A673 (cell line): Measurements from ENCODE around the gene ABI2. TPM values are rescaled to one million over a fixed set of nuclear protein-coding genes. Genes with fewer than 3 reads are reported as not detected.

Source experiments
- BruUV-seq: library from RNA; stranded (reverse); fragments of 400-500 nt; replicated peaks from 2 replicates; lab custom pipeline; 2021; lab: Mats Ljungman, UMichigan
- CTCF ChIA-PET: fragments of 300-600 bp; sonication (Branson Sonifier 250); formaldehyde crosslinking; loops from one replicate; lab custom pipeline; 2022; ENCODE audit warnings: antibody characterized with exemption; lab: Charles Lee
- POLR2A ChIA-PET: fragments of 300-600 bp; sonication (Branson Sonifier 250); formaldehyde crosslinking; loops from one replicate; lab custom pipeline; 2022; ENCODE audit warnings: antibody characterized with exemption; ENCODE audit not compliant: low non-redundant PET; lab: Charles Lee
- DNase-seq: peaks from one replicate; pipeline ENCODE4 v3.0.0-alpha.2; 2015; ENCODE audit warnings: low spot score
- H3K27ac ChIP-seq: fragments of 200-600 bp; sonication (generic); 2 replicates; pipeline ENCODE4 v1.5.1; 2016; ENCODE audit warnings: mixed run types, low read depth, mild to moderate bottlenecking, mixed read lengths, antibody characterized with exemption, low read length; ENCODE audit not compliant: poor library complexity, severe bottlenecking
- H3K27me3 ChIP-seq: fragments of 200-600 bp; sonication (generic); replicated peaks from 2 replicates; pipeline ENCODE4 v1.6.1; 2017; ENCODE audit warnings: mixed run types, low read depth, mild to moderate bottlenecking, mixed read lengths, antibody characterized with exemption, low read length; ENCODE audit not compliant: insufficient read depth, poor library complexity
- H3K36me3 ChIP-seq: fragments of 200-600 bp; sonication (generic); 2 replicates; pipeline ENCODE4 v1.6.1; 2016; ENCODE audit warnings: mixed run types, mild to moderate bottlenecking, mixed read lengths, antibody characterized with exemption, low read length; ENCODE audit not compliant: insufficient read depth, poor library complexity, severe bottlenecking
- H3K4me1 ChIP-seq: fragments of 200-600 bp; sonication (generic); 2 replicates; pipeline ENCODE4 v1.6.1; 2017; ENCODE audit warnings: mixed run types, mild to moderate bottlenecking, mixed read lengths, antibody characterized with exemption, low read length; ENCODE audit not compliant: insufficient read depth, poor library complexity, severe bottlenecking
- H3K4me3 ChIP-seq: fragments of 200-600 bp; sonication (generic); 2 replicates; pipeline ENCODE4 v1.5.1; 2016; ENCODE audit warnings: low read depth, mixed run types, mild to moderate bottlenecking, mixed read lengths, low read length; ENCODE audit not compliant: poor library complexity, severe bottlenecking
- H3K9me3 ChIP-seq: fragments of 200-600 bp; sonication (generic); 2 replicates; pipeline ENCODE4 v1.6.1; 2016; ENCODE audit warnings: mixed run types, low read depth, mild to moderate bottlenecking, mixed read lengths, antibody characterized with exemption, low read length; ENCODE audit not compliant: poor library complexity, severe bottlenecking
- EZH2 ChIP-seq: fragments of 200-600 bp; sonication (generic); IDR thresholded peaks from 2 replicates; pipeline ENCODE4 v1.6.1; 2017; ENCODE audit warnings: borderline replicate concordance, low read depth, mild to moderate bottlenecking, mixed read lengths, antibody characterized with exemption, low read length; ENCODE audit not compliant: poor library complexity, severe bottlenecking
- intact Hi-C: fragments of 100-400 bp; cut with micrococcal nuclease; formaldehyde crosslinking; loops from one replicate; pipeline ENCODE4 v1.10.0; 2022; ENCODE audit not compliant: unreplicated experiment
- total RNA-seq: library from RNA; stranded (reverse); gene quantifications from 2 replicates; pipeline ENCODE4 v1.2.3, GENCODE V29; 2021
- TF ChIP-seq, protein P1 (sequence below): fragments of 300-800, 200-600 bp; sonication (generic); conservative IDR thresholded peaks from 2 replicates; pipeline ENCODE4 v1.5.1; 2017; ENCODE audit warnings: low read depth, mild to moderate bottlenecking, antibody characterized with exemption, low read length, moderate library complexity, mixed read lengths

ABI2 gene
- total RNA-seq, 1 experiment from 2014 or later = 134 TPM

DNA sequence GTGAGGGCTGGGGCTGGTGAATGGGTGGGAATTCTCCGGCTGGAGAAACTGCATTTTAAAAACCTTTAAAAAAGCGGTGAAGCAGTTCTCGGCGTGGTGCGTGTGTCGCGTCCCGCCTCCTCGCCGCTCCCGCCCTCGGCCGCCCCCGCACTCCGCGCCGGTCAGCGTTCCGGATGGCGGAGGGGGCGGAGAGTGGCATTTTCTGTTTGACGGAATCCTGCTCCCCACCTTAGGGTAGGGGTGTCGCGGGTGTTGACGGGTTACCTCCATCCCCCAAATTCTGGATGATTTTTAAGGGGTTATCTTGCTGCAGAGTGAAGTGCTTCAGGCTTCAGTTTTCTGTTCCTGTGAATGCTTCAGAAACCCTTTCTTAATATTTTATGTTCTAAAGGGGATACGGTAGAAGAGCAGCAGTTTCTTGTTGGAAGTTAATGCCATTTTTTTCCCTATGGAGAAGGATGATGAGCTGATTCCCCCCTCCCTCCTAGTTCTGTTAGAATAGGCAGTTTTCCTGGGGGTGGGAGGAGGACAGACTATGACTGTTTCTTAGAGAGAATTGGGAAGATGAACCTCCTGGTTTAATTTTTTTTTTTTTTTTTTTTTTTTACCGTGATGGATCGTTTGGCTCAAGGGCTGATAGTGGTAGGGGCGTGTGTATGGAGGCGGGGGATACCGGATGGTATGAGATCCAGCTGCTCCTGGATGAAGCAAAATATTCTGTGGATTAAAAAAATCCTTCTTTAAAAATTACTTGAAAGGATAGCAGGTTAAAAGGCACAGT, 756 bp downstream of the ABI2 start:
- Histone ChIP-seq H3K4me3 (peak overlapping the region; percentile 92), H3K27me3 (no peaks in the 10 kb centered on the region), H3K27ac (peak overlapping the region; percentile 90), H3K9me3 (no peaks in the 10 kb centered on the region), H3K4me1 (peaks cover 9% of the 10 kb centered on the region), H3K36me3 (no peaks in the 10 kb centered on the region)
- ChIA-PET CTCF (no interaction called here), POLR2A (no interaction called here)
- no peak for TF ChIP-seq EZH2
- TF ChIP-seq, protein P1, sequence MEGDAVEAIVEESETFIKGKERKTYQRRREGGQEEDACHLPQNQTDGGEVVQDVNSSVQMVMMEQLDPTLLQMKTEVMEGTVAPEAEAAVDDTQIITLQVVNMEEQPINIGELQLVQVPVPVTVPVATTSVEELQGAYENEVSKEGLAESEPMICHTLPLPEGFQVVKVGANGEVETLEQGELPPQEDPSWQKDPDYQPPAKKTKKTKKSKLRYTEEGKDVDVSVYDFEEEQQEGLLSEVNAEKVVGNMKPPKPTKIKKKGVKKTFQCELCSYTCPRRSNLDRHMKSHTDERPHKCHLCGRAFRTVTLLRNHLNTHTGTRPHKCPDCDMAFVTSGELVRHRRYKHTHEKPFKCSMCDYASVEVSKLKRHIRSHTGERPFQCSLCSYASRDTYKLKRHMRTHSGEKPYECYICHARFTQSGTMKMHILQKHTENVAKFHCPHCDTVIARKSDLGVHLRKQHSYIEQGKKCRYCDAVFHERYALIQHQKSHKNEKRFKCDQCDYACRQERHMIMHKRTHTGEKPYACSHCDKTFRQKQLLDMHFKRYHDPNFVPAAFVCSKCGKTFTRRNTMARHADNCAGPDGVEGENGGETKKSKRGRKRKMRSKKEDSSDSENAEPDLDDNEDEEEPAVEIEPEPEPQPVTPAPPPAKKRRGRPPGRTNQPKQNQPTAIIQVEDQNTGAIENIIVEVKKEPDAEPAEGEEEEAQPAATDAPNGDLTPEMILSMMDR = no peak
- intact Hi-C loops = loop anchor here (5.0 kb wide), 2 partner anchors 92 to 323 kb away; partner anchors contain the start of gene CYP20A1
- peak; percentile 65 for DNase-seq
- BruUV-seq = no TSS peak

DNA sequence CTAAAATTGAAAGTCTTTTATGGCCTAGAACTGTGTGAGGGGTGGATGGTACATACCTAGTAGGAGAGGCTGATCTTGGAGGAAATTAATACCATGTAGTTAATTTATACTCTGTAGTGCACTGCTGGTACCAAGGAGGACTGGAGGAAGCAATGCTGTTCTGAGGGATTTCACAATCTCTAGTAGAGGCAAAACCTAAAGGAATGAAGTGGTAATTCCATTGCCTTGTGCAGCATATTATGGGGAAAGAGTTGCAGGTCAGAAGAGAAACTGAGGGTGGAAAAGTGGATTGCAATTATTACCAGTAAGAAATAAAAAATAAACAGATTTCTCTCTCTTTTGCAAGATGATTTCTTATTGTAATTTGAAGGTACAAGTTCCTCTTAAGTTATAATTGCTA, 2.2 kb downstream of the ABI2 start:
- TF ChIP-seq EZH2 = no peak
- TF ChIP-seq, protein P1 = no peak
- Histone ChIP-seq H3K27ac (peak overlapping the region; percentile 17), H3K4me3 (peak overlapping the region; percentile 92), H3K36me3 (no peaks in the 10 kb centered on the region), H3K4me1 (peaks cover 9% of the 10 kb centered on the region), H3K27me3 (no peaks in the 10 kb centered on the region), H3K9me3 (no peaks in the 10 kb centered on the region)
- intact Hi-C loops = no loop called here
- POLR2A ChIA-PET = no interaction called here
- BruUV-seq = no TSS peak
- CTCF ChIA-PET = no interaction called here
- peak; percentile 29 for DNase-seq

DNA sequence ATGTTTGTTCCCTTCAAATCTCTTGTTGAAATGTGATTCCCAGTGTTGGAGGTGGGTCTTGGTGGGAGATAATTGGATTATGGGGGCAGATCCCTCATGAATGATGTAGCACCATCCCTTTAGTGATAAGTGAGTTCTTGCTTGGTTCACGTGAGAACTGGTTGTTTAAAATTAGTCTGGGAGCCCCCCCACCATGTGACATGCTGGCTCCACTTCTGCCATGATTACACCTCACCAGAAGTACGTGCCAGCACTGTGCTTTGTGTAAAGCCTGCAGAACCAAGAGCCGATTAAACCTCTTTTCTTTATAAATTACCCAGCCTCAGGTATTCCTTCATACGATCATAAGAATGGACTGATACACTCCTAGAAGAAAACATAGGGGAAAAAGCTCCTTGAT, 10.1 kb downstream of the ABI2 start:
- Histone ChIP-seq H3K27me3 (no peaks in the 10 kb centered on the region), H3K4me1 (peaks cover 8% of the 10 kb centered on the region), H3K27ac (no peak overlapping the region), H3K36me3 (peaks cover 4% of the 10 kb centered on the region), H3K4me3 (no peak overlapping the region), H3K9me3 (no peaks in the 10 kb centered on the region)
- DNase-seq = peak; percentile 24
- ChIA-PET POLR2A (no interaction called here), CTCF (no interaction called here)
- TF ChIP-seq EZH2 = no peak
- TF ChIP-seq, protein P1 = no peak
- intact Hi-C loops = no loop called here
- BruUV-seq = no TSS peak
